TTC549 (cell line): ENCODE measurements around the gene HACE1.

Experiments used
- FAIRE-seq: peaks from 2 replicates; lab custom pipeline; 2012; peaks lifted over from hg19 to GRCh38; lab: Jason Lieb, UNC

HACE1 gene

GRCh38 chr6:104686550-104687175 is 173.1 kb downstream of the HACE1 start:
- FAIRE-seq = no peak

- FAIRE-seq = no peak
These were observed 173.7 kb downstream of the HACE1 start for GRCh38 chr6:104685871-104686549.

- FAIRE-seq = no peak
These were observed 174.8 kb downstream of the HACE1 start for GRCh38 chr6:104684911-104685415.

- FAIRE-seq = no peak
These were observed 175.9 kb downstream of the HACE1 start for GRCh38 chr6:104683809-104684208.

GRCh38 chr6:104682722-104683643 is 176.7 kb downstream of the HACE1 start:
- no peak for FAIRE-seq

- no peak for FAIRE-seq
These were observed 179.2 kb downstream of the HACE1 start for GRCh38 chr6:104680539-104680938.

GRCh38 chr6:104679971-104680370 is 179.7 kb downstream of the HACE1 start:
- no peak for FAIRE-seq
